HG03469 (cell line): ENCODE measurements around the gene SRC.
"Not testable (repeated sequence)": the region's sequence is repeated elsewhere in the genome, so short reads cannot be mapped to it uniquely, and the experiment has no call there.

Experiments used
- ATAC-seq: cut with Tn5 transposase; IDR thresholded peaks from one replicate; pipeline ENCODE4 v1.9.1; 2021; ENCODE audit warnings: mild to moderate bottlenecking, moderate library complexity, moderate number of reproducible peaks; ENCODE audit not compliant: unreplicated experiment

Gene SRC

GRCh38 chr20:37361336-37361735 lies 15.4 kb downstream of the SRC start:
- no peak for ATAC-seq

DNA sequence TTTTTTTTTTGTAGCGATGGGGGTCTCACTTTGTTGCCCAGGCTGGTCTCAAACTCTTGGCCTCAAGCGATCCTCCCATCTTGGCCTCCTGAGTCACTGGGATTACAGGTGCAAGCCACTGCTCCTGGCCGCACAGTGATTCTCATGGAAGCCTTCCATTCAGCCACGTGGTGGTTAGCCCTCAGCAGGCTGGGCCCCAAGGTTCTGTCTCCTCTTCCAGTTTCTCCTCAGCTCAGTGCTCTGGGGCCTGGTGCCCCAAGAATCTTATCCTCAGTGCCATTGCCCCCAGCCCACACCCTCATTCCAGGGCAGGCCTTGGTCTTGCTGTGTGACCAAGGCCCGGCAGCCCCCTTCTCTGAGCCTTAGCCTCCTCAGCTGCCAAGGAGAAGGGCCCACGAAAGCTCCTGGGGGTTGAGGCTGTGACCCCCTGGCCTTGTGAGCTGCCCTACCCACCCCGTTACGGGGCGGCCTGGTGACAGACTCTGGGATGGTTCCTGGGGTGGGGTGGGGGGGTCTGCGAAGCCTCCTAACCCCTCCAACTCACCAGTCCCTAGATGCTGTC lies 16.4 kb downstream of the SRC start:
- no peak for ATAC-seq

DNA sequence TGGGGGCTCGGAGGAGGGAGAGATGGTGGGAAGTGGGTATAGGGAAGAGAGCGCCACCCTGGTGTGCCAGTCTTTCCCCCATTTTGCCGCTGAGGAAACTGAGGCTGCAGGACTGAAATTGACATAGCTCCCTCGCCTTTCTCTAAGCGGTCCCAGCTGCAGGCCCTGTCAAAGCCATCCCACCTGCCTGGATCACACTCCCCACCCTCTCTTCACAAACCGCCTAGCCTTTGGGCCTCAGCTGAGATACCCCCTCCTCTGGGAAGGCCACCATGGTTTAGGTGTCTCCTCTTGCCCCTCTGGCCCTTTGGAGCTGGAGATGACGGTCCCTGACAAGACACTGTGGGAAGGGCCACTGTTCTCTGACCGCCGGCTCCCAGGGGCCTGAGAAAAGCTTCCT lies 16.9 kb downstream of the SRC start:
- no peak for ATAC-seq

- no peak for ATAC-seq
These were observed 17.5 kb downstream of the SRC start for GRCh38 chr20:37363221-37364012.

DNA sequence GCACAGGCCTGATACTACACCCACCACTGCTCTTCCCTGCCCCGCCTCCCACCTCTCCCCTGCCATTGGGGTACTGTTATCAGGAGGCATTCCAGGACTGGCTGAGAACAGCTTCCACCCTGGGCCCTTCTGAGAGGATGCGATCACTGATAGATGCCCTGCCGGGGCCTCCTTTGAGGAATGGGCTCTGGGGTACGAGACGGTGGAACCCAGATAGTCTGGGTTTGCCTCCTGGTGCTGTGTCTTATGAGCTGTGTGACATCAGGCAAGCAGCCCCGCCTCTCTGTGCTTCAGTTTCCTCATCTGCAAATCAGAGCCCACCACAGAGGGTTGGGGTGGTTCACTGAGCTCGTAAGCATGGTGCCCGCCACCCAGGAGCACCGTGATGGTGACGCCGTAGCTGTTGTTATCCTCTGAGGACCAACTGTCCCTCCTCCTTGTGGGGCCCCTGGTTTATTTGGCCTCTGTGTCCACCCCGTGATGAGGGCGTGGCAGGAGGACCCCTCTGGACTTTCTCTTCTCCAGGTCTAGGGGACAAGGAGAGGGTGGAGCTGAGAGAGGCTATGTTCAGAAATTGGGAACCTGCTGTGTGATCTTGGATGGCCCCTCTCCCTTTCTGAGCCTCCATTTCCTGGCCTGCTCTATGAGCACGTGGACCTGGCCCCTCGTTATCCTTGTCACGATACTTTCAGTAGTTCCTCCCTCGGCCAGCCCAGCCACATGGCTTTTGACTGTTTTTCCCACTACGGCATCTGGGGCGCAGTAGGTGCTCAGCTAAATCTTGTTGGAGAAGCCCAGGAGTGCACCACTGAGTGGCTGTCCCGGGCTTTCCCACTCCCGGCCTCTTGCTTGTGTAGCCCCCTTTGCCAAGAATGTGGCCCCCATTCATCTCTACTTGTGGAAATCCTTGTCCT lies 18.3 kb downstream of the SRC start:
- ATAC-seq: no peak

GRCh38 chr20:37364927-37365272 lies 19.0 kb downstream of the SRC start:
- no peak for ATAC-seq

DNA sequence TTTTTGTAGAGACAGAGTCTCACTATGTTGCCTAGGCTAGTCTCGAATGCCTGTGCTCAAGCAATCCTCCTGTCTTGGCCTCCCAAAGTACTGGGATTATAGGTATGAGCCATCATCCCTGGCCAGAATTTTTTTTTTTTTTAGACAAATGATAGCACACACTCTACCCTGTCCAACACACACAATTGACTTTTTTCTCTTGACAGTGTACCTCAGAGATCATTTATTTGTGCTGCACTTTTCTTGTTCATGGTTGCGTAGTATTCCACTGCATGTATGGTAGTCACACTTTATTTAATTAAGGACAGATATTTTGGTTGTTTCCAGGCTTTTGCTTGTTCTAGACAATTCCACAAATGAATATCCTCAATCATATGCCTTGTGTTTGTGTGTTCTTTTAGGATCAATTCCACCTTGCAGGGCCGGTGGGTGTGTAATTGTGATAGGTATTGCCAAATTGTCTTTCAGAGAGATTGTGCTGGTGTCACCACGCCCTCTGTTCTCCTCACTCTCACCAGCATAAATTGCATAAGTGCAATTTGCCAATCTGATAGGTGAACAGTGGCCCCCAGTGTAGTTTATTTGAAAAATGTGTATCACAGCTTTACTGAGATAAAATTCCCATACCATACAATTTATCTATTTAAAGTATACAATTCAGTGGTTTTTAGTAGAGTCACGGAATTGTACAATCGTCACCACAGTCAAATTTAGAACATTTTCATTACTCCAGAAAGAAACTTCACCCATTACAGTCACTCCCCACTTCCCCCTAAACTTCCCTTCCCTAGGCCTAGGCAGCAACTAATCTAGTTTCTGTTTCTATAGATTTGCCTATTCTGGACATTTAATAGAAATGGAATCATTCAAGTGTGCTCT lies 20.1 kb downstream of the SRC start:
- peak; percentile 48 for ATAC-seq

- peak; percentile 12 for ATAC-seq
These were observed 20.8 kb downstream of the SRC start for GRCh38 chr20:37366743-37367142.

GRCh38 chr20:37369846-37370245 lies 23.9 kb downstream of the SRC start:
- ATAC-seq: no peak

GRCh38 chr20:37371845-37372244 lies 25.9 kb downstream of the SRC start:
- ATAC-seq: not testable (repeated sequence)

- no peak for ATAC-seq
These were observed 26.5 kb downstream of the SRC start for GRCh38 chr20:37372441-37372840.

- ATAC-seq: no peak
These were observed 27.2 kb downstream of the SRC start for GRCh38 chr20:37373020-37373598.

DNA sequence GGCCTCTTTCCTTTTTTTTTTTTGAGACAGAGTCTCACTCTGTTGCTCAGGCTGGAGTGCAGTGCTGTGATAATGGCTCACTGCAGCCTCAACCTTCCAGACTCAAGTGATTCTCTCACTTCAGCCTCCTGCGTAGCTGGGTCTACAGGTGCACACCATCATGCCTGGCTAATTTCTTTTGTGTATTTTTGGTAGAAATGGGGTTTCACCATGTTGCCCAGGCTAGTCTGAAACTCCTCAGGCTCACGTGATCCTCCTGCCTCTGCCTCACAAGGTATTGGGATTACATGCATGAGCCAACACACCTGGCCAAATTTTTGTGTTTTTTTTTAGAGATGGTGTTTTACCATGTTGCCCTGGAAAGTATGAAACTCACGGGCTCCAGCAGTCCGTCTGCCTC lies 29.3 kb downstream of the SRC start:
- ATAC-seq: no peak

DNA sequence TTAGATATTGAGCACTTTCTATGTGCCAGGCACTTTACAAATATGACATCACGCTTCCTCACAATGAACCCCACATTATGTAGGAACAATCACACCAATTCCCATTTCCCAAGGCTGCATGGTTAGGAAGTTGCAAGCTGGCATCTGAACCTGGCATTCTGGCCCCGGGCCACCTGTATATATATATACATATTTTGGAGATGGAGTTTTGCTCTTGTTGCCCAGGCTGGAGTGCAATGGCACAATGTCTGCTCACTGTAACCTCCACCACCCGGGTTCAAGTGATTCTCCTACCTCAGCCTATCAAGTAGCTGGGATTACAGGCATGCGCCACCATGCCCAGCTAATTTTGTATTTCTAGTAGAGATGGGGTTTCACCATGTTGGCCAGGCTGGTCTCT lies 30.4 kb downstream of the SRC start:
- no peak for ATAC-seq

DNA sequence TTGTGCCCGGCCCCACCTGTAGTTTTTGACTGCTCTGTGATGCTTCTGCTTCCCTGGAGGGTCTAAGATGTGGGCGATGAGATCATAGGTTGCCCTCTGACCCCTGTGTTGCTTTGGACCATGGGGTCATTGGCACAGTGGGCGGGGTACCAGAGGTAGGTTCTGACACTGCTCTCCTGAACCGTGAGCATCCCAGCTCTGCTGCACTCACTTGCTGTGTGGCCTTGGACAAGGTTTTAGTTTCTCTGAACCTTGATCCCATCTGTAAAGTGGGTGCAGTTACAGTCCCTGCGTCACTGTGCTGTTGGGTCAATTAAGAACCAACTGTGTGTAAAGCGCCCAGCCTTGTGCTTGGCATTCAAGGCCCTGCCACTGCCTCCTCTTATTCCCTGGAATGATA lies 30.9 kb downstream of the SRC start:
- no peak for ATAC-seq

DNA sequence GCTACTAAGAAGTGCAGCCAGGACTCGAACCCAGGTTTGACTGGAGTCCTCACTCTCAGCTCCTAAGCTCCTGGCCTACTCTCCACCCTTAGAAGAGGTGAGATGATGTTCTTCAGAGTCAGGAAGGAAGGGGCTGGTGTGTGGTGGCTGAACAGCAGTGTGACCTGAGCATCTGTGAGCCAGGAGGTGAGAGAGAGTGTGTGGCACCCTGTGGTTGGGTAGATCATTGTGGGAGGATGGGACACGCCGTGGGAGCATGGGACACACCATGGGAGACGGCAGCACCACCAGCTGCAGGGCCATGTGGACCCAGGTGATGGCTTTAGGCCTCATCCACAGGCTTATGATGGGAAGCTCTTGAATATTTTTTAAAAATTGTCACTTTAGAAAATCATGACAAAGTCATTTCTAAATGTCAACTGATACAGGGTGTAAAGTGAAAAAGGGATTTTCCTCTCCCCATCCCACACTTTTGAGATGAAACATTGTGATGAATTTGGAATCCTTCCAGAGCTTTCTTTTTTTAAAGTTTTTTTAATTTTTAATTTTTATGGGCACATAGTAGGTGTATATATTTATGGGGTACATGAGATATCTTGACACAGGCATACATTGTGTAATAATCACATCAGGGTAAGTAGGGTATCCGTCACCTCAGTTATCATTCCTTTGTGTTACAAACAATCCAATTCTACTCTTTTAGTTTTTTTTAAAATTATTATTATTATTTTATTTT lies 31.6 kb downstream of the SRC start:
- ATAC-seq: no peak

GRCh38 chr20:37378420-37378784 lies 32.5 kb downstream of the SRC start:
- ATAC-seq: no peak

GRCh38 chr20:37378785-37379598 lies 33.1 kb downstream of the SRC start:
- ATAC-seq: no peak
